Osteocyte (in vitro differentiated cells): Measurements from ENCODE around the gene SEPTIN8. TPM values are rescaled to one million over a fixed set of nuclear protein-coding genes. Genes with fewer than 3 reads are reported as not detected.
A peak's percentile ranks its signal among the peaks of the same experiment; 100 is the strongest.

Experiments used
- DNase-seq: peaks from one replicate; pipeline ENCODE4 v3.0.0; 2021; ENCODE audit warnings: mixed read lengths; ENCODE audit not compliant: unreplicated experiment; ENCODE audit errors: extremely low spot score
- H3K27ac Mint-ChIP-seq: one replicate; pipeline ENCODE4 v1.8.0; 2021; ENCODE audit warnings: mild to moderate bottlenecking, mixed read lengths; ENCODE audit not compliant: unreplicated experiment
- H3K27me3 Mint-ChIP-seq: one replicate; pipeline ENCODE4 v1.8.0; 2021; ENCODE audit warnings: mixed read lengths; ENCODE audit not compliant: unreplicated experiment
- H3K36me3 Mint-ChIP-seq: one replicate; pipeline ENCODE4 v1.8.0; 2021; ENCODE audit warnings: mixed read lengths; ENCODE audit not compliant: unreplicated experiment
- H3K4me1 Mint-ChIP-seq: one replicate; pipeline ENCODE4 v1.8.0; 2021; ENCODE audit warnings: mixed read lengths; ENCODE audit not compliant: unreplicated experiment
- H3K4me3 Mint-ChIP-seq: one replicate; pipeline ENCODE4 v1.8.0; 2021; ENCODE audit warnings: mild to moderate bottlenecking, moderate library complexity, mixed read lengths; ENCODE audit not compliant: unreplicated experiment
- H3K9me3 Mint-ChIP-seq: one replicate; pipeline ENCODE4 v1.8.0; 2021; ENCODE audit warnings: mixed read lengths; ENCODE audit not compliant: unreplicated experiment
- total RNA-seq: library from RNA; stranded (reverse); gene quantifications from 2 replicates; pipeline ENCODE4 v1.2.1, GENCODE V29; 2021
- TF ChIP-seq, protein P1 (sequence below): fragments of 200-600 bp; sonication (generic); IDR thresholded peaks from 2 replicates; pipeline ENCODE4 v1.5.0; 2021; ENCODE audit warnings: antibody characterized with exemption, mild to moderate bottlenecking, moderate library complexity

SEPTIN8 gene
- total RNA-seq, 1 donor from 2014 or later, result 57.9 TPM

DNA sequence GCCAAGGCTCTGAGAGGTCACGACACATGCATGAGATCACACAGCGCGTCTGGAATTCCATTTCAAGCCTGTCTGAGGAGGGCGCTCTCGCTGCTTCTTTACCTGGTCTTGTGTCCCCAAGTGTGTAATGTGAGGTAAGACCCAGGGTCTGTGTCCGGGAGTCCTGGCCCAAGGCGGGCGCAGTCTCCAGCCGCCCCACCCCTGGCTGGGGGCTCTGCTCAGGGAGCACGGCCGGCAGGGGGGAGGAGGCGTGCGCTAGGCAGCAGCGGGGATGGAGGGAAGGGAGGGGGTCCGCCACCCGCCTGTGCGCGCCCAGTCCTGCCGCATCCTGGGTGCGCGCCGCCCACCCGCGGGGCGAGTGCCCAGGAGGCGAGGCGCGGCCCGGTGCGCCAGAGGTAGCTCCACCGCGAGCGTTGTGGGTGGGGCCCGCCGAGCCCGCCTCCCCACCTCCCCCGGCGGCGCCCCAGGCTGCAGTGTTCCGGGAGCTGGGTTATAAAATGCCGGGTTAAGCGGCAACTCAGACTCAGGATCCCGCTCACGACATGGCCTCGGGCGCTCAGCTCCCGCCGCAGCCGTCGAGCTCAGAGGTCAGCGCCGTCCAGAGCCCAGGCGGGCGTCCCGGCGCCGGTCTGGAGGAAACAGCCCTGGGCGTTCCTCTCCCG is 30.0 kb downstream of the SEPTIN8 start, which contains the start of gene CCNI2:
Gene CCNI2 (plus strand): TSS at position 473 of the 662 bp plus-strand sequence. CDS start 70 bp downstream, at position 543.
- no peak within 1 kb of the TSS for H3K27ac Mint-ChIP-seq
- peak within 1 kb of the TSS; percentile 53 for H3K4me3 Mint-ChIP-seq
- no peaks in the 10 kb centered on the region for H3K9me3 Mint-ChIP-seq
- DNase-seq, result no peak
- H3K36me3 Mint-ChIP-seq, result no peaks in the 10 kb centered on the region
- H3K4me1 Mint-ChIP-seq, result peaks cover 20% of the 10 kb centered on the region
- TF ChIP-seq, protein P1, sequence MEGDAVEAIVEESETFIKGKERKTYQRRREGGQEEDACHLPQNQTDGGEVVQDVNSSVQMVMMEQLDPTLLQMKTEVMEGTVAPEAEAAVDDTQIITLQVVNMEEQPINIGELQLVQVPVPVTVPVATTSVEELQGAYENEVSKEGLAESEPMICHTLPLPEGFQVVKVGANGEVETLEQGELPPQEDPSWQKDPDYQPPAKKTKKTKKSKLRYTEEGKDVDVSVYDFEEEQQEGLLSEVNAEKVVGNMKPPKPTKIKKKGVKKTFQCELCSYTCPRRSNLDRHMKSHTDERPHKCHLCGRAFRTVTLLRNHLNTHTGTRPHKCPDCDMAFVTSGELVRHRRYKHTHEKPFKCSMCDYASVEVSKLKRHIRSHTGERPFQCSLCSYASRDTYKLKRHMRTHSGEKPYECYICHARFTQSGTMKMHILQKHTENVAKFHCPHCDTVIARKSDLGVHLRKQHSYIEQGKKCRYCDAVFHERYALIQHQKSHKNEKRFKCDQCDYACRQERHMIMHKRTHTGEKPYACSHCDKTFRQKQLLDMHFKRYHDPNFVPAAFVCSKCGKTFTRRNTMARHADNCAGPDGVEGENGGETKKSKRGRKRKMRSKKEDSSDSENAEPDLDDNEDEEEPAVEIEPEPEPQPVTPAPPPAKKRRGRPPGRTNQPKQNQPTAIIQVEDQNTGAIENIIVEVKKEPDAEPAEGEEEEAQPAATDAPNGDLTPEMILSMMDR, result peak; percentile 51
- peaks cover 24% of the 10 kb centered on the region for H3K27me3 Mint-ChIP-seq

DNA sequence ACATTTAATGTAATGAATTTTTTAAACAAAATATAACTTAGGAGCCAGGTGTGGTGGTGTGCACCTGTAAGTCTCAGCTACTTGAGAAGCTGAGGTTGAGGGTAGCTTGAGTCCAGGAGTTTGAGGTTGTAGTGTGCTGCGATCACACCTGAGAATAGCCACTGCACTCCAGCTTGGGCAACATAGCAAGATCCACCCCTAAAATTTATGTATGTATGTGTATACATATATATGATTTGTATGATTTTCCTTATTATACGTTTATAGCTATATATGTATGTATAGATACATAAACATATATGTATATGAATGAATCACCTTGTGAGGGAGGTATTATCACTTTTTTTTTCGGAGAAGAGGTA is 30.5 kb downstream of the SEPTIN8 start:
- H3K9me3 Mint-ChIP-seq, result no peaks in the 10 kb centered on the region
- DNase-seq, result no peak
- H3K4me1 Mint-ChIP-seq, result peaks cover 17% of the 10 kb centered on the region
- H3K4me3 Mint-ChIP-seq, result peak overlapping the region; percentile 53
- H3K27ac Mint-ChIP-seq, result no peak overlapping the region
- TF ChIP-seq, protein P1, result no peak
- H3K27me3 Mint-ChIP-seq, result peaks cover 28% of the 10 kb centered on the region
- no peaks in the 10 kb centered on the region for H3K36me3 Mint-ChIP-seq

DNA sequence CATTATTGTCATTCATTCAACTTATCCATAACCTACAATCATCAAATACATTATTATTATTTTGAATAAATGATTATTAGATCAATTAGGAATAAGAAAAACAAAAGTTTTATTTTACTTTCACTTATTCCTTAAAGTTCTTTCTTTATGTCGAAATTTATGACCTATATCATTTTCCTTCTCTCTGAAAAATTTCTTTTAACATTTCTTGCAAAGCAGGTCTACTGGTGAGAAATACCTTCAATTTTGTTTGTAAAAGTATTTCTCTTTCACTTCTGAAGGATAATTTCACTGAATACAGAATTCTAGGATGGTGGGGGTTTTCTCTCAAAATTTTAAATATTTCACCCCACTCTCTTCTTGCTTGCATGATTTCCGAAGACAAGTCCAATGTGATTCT is 32.4 kb downstream of the SEPTIN8 start:
- H3K4me1 Mint-ChIP-seq, result peaks cover 2% of the 10 kb centered on the region
- no peaks in the 10 kb centered on the region for H3K9me3 Mint-ChIP-seq
- no peaks in the 10 kb centered on the region for H3K36me3 Mint-ChIP-seq
- TF ChIP-seq, protein P1, result no peak
- peaks cover 35% of the 10 kb centered on the region for H3K27me3 Mint-ChIP-seq
- no peak for DNase-seq
- H3K4me3 Mint-ChIP-seq, result no peak overlapping the region
- no peak overlapping the region for H3K27ac Mint-ChIP-seq

DNA sequence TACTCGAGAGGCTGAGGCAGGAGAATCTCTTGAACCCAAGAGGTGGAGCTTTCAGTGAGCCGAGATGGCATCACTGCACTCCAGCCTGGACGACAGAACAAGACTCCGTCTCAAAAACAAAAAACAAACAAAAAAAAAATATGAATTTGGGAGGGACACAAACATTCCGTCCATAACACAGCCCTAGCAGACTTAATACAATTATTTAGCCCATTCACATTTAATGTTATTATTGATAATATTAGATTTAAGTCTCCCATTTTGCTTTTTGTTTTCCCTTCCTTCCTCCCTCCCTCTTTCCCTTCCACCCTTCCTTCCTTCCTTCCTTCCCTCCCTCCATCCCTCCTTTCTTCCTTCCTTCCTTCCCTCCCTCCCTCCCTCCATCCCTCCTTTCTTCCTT is 34.4 kb downstream of the SEPTIN8 start:
- peaks cover 33% of the 10 kb centered on the region for H3K27me3 Mint-ChIP-seq
- no peak overlapping the region for H3K27ac Mint-ChIP-seq
- no peaks in the 10 kb centered on the region for H3K36me3 Mint-ChIP-seq
- no peak overlapping the region for H3K4me3 Mint-ChIP-seq
- H3K9me3 Mint-ChIP-seq, result no peaks in the 10 kb centered on the region
- H3K4me1 Mint-ChIP-seq, result peaks cover 7% of the 10 kb centered on the region
- TF ChIP-seq, protein P1, result no peak
- no peak for DNase-seq

DNA sequence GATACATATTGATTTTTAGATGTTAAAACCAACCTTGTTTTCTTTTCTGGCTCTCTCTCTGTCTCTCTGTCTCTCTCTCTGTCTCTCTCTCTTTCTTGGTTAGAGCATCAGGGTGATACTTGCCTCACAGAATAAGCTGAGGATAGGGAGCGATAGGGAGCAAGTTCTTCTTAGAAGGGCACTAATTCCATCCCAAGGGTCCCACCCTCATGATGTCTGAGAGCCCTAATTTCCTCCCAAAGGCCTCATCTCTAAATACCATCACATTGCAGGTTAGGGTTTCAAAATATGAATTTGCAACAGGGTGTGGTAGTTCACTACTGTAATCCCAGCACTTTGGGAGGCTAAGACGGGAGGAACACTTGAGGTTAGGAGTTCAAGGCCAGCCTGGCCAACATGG is 34.9 kb downstream of the SEPTIN8 start:
- Mint-ChIP-seq H3K9me3 (no peaks in the 10 kb centered on the region), H3K36me3 (no peaks in the 10 kb centered on the region), H3K27me3 (peaks cover 33% of the 10 kb centered on the region), H3K4me3 (no peak overlapping the region), H3K4me1 (peaks cover 10% of the 10 kb centered on the region), H3K27ac (no peak overlapping the region)
- TF ChIP-seq, protein P1, result no peak
- DNase-seq, result no peak
